HUES48 (cell line): ENCODE measurements around the gene TRIM34.
"Not testable (repeated sequence)": the region's sequence is repeated elsewhere in the genome, so short reads cannot be mapped to it uniquely, and the experiment has no call there.

Source experiments
- H3K27ac ChIP-seq: one replicate; pipeline ENCODE4 v1.7.0; 2013; ENCODE audit warnings: low read depth, low read length, inconsistent platforms
- H3K27me3 ChIP-seq: 2 replicates; pipeline ENCODE4 v1.6.1; 2013; ENCODE audit warnings: mild to moderate bottlenecking, low read length; ENCODE audit not compliant: control insufficient read depth, insufficient read depth
- H3K36me3 ChIP-seq: 2 replicates; pipeline ENCODE4 v1.6.1; 2013; ENCODE audit warnings: low read length; ENCODE audit not compliant: control insufficient read depth, insufficient read depth
- H3K4me1 ChIP-seq: 2 replicates; pipeline ENCODE4 v1.6.1; 2013; ENCODE audit warnings: mild to moderate bottlenecking, low read length; ENCODE audit not compliant: control insufficient read depth, insufficient read depth
- H3K4me3 ChIP-seq: 2 replicates; pipeline ENCODE4 v1.5.1; 2013; ENCODE audit warnings: mild to moderate bottlenecking, low read depth, low read length
- H3K9ac ChIP-seq: 2 replicates; pipeline ENCODE4 v1.6.1; 2013; ENCODE audit warnings: mild to moderate bottlenecking, low read depth, low read length, moderate library complexity
- H3K9me3 ChIP-seq: 2 replicates; pipeline ENCODE4 v1.6.1; 2013; ENCODE audit warnings: low read length; ENCODE audit not compliant: control insufficient read depth, insufficient read depth

TRIM34 gene

GRCh38 chr11:5596607-5597201, 28.1 kb upstream of the TRIM34 start, which contains the start of gene TRIM6:
TSS of gene TRIM6 (plus strand) at chr11:5596637. CDS start at chr11:5596898, 261 bp downstream.
- H3K27me3 ChIP-seq = no peaks in the 10 kb centered on the region
- H3K9me3 ChIP-seq = no peaks in the 10 kb centered on the region
- peak within 1 kb of the TSS; percentile 27 for H3K9ac ChIP-seq
- peak within 1 kb of the TSS; percentile 11 for H3K27ac ChIP-seq
- no peaks in the 10 kb centered on the region for H3K36me3 ChIP-seq
- peak within 1 kb of the TSS; percentile 71 for H3K4me3 ChIP-seq
- peaks cover 33% of the 10 kb centered on the region for H3K4me1 ChIP-seq

- Histone ChIP-seq H3K27ac (no peak overlapping the region), H3K9ac (no peak overlapping the region), H3K4me1 (peaks cover 33% of the 10 kb centered on the region), H3K27me3 (no peaks in the 10 kb centered on the region), H3K9me3 (no peaks in the 10 kb centered on the region), H3K36me3 (no peaks in the 10 kb centered on the region), H3K4me3 (peak overlapping the region; percentile 71)
Measured at GRCh38 chr11:5597953-5598352, 26.8 kb upstream of the TRIM34 start.

GRCh38 chr11:5600374-5600851, 24.4 kb upstream of the TRIM34 start:
- Histone ChIP-seq H3K9ac (no peak overlapping the region; the same call in 1 of the 2 replicates), H3K27ac (no peak overlapping the region), H3K4me1 (peaks cover 33% of the 10 kb centered on the region)

DNA sequence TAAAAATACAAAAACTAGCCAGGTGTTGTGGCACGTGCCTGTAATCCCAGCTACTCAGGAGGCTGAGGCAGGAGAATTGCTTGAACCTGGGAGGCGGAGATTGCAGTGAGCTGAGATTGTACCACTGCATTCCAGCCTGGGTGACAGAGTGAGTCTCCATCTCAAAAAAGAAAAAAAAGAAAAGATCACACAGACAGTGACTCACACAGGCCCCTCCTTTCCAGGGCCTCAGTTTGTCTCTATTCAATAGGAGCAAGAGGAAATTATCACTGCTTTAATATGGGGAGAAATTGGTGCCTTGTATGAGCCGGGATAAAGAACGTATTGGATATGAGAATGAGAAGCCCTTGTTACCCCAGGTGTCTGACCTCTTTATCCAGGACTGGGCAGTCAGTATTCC, 22.0 kb upstream of the TRIM34 start:
- H3K9ac ChIP-seq, H3K9me3 ChIP-seq, H3K27ac ChIP-seq, H3K4me3 ChIP-seq, H3K27me3 ChIP-seq: not testable (repeated sequence)
- Histone ChIP-seq H3K36me3 (peaks cover 44% of the 10 kb centered on the region), H3K4me1 (peaks cover 22% of the 10 kb centered on the region)

More at GRCh38 chr11:5600374-5600851, 24.4 kb upstream of the TRIM34 start:
- H3K36me3 ChIP-seq = peaks cover 23% of the 10 kb centered on the region
- no peaks in the 10 kb centered on the region for H3K9me3 ChIP-seq
- H3K4me3 ChIP-seq = no peak overlapping the region
- no peaks in the 10 kb centered on the region for H3K27me3 ChIP-seq

DNA sequence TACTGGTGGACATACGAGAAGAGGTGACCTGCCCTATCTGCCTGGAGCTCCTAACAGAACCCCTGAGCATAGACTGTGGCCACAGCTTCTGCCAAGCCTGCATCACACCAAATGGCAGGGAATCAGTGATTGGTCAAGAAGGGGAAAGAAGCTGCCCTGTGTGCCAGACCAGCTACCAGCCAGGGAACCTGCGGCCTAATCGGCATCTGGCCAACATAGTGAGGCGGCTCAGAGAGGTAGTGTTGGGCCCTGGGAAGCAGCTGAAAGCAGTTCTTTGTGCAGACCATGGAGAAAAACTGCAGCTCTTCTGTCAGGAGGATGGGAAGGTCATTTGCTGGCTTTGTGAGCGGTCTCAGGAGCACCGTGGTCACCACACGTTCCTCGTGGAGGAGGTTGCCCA, 21.5 kb upstream of the TRIM34 start:
- Histone ChIP-seq H3K4me1 (peaks cover 16% of the 10 kb centered on the region), H3K4me3 (no peak overlapping the region), H3K27ac (no peak overlapping the region), H3K36me3 (peaks cover 50% of the 10 kb centered on the region), H3K9me3 (no peaks in the 10 kb centered on the region), H3K27me3 (no peaks in the 10 kb centered on the region), H3K9ac (no peak overlapping the region)

GRCh38 chr11:5604896-5605295, 19.9 kb upstream of the TRIM34 start:
- no peak overlapping the region for H3K27ac ChIP-seq
- H3K27me3 ChIP-seq = no peaks in the 10 kb centered on the region
- peaks cover 7% of the 10 kb centered on the region for H3K4me1 ChIP-seq
- no peaks in the 10 kb centered on the region for H3K9me3 ChIP-seq
- no peak overlapping the region for H3K9ac ChIP-seq
- H3K4me3 ChIP-seq = no peak overlapping the region
- peaks cover 61% of the 10 kb centered on the region for H3K36me3 ChIP-seq

DNA sequence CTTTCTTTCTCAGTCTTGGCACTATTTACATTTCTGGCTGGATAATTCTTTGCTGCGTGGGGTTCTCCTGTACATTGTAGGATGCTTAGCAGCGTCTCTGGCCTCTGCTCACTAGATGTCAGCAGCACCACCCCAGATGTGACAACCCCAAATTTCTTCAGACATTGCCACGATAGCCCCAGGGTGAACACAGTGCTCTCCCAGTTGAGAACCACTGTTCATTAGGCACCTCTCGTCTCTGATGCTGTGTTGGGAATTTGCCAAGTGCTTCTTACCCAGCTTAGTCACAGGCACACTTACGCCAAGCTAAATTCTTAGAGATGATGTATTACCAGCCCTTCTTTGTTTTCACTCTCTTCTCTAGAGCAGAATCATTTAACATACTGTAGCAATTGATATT, 19.0 kb upstream of the TRIM34 start:
- Histone ChIP-seq H3K9me3 (no peaks in the 10 kb centered on the region), H3K27me3 (no peaks in the 10 kb centered on the region), H3K4me1 (no peaks in the 10 kb centered on the region), H3K4me3 (no peak overlapping the region), H3K9ac (no peak overlapping the region), H3K36me3 (peaks cover 70% of the 10 kb centered on the region), H3K27ac (no peak overlapping the region)

- H3K4me1 ChIP-seq = no peaks in the 10 kb centered on the region
- no peak overlapping the region for H3K4me3 ChIP-seq
- H3K9ac ChIP-seq = no peak overlapping the region
- H3K36me3 ChIP-seq = peaks cover 81% of the 10 kb centered on the region
- no peaks in the 10 kb centered on the region for H3K9me3 ChIP-seq
- no peak overlapping the region for H3K27ac ChIP-seq
- H3K27me3 ChIP-seq = no peaks in the 10 kb centered on the region
Measured at GRCh38 chr11:5608808-5609207, 16.0 kb upstream of the TRIM34 start.

DNA sequence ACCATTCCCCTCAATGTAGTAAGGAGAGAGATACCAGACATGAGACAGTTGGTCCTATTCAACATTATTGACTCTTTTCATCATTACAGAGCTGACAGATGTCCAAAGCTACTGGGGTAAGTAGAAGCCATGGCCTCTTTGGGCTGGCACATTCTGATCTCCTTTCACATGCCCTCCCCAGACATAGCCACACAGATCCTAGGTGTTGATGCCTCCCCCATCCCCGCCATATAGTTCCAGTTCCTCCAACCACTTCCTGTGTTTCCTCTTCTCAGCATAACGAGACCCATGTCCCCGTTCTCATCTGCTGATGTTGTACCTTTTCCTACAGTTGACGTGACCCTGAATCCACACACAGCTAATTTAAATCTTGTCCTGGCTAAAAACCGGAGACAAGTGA, 14.4 kb upstream of the TRIM34 start:
- no peaks in the 10 kb centered on the region for H3K4me1 ChIP-seq
- no peak overlapping the region for H3K4me3 ChIP-seq
- no peak overlapping the region for H3K9ac ChIP-seq
- no peak overlapping the region for H3K27ac ChIP-seq
- peaks cover 64% of the 10 kb centered on the region for H3K36me3 ChIP-seq
- H3K27me3 ChIP-seq = no peaks in the 10 kb centered on the region
- no peaks in the 10 kb centered on the region for H3K9me3 ChIP-seq

- Histone ChIP-seq H3K4me1 (no peaks in the 10 kb centered on the region), H3K27ac (no peak overlapping the region), H3K36me3 (peaks cover 53% of the 10 kb centered on the region), H3K27me3 (no peaks in the 10 kb centered on the region), H3K9ac (no peak overlapping the region), H3K4me3 (no peak overlapping the region), H3K9me3 (no peaks in the 10 kb centered on the region)
Measured at GRCh38 chr11:5611627-5612026, 13.2 kb upstream of the TRIM34 start.

DNA sequence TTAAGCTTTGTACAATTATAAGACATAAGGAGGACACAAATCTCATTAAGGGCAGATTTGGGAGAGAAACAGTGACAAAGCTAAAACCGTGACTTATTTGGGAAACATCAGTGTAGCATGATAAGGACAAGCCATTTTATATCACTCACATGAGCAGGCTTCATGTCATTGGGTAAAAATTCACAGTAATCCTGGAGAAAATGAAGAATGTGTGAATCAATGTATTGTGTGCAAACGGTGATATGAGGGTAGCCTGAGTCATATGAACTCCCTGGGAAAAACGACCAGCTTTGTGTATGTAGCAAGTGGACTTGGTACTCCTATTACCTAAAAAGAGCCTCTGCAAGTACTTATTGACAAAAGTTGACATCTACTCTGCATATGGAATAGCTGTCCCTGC, 6.0 kb upstream of the TRIM34 start:
- Histone ChIP-seq H3K27me3 (no peaks in the 10 kb centered on the region), H3K4me3 (no peak overlapping the region), H3K9me3 (no peaks in the 10 kb centered on the region), H3K27ac (no peak overlapping the region), H3K9ac (no peak overlapping the region), H3K36me3 (no peaks in the 10 kb centered on the region), H3K4me1 (peaks cover 17% of the 10 kb centered on the region)
